ENCODE results near the gene ADCY10.
"Not testable (repeated sequence)": the region's sequence is repeated elsewhere in the genome, so short reads cannot be mapped to it uniquely, and the experiment has no call there.

ADCY10 gene

DNA sequence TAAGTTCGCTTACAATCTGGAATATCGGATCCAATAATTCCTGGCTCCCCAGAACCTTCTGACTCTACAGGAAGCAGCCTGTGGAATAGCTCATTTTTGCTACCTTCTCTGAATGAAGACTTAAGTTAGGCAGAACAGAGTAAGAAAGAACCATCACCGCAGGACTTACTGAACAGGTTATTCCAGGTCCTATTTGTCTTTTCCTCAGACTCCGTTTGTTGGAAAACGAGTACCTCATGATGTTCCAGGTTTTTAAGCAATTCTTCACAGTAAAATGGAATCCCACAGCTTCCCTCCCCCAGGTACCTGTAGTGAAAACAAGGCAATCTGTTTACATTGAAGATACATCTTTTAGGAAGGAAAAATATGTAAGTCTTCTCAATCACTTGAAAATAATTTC lies 59.8 kb downstream of the ADCY10 start:
- no peak for DNase-seq (ENCODE audit: low read depth)

DNA sequence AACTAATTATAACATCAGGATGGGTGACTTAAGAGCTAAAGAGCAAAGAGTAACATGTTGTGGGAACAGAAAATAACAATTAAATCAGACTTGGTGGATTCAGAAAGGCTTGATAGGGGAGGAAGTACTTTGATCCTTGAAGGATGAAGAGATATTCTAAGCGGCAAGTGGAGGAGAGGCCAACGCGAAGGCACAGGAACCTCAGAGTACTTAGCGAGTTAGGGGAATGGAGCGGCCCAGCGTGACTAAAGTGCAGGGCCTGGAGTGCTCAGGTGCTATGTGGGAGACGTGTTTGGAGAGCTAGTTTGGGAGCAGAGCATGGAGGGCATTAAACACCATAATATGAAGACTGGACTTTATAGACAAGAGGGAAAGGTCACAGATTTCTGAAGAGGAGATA lies 64.3 kb downstream of the ADCY10 start:
- no peak for DNase-seq (ENCODE audit: low read depth)

DNA sequence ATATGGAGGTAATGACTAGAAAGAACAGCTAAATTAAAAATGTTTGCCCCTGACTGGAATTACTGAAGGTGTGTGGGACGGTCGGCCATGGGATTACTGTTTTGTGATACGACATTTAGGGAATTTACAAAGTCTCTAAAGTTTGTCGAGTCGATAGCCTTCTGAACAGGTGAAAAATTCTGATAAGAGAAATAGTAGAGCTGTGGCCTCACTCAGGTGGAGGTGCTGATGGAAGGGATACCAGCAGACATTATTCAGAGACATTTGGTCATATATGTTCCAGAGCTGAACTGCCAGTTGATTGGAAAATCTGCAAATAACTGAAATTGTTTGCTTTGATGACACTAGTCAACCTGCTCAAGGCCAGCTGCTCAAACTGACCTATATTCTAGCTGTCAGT lies 71.1 kb downstream of the ADCY10 start:
- no peak for DNase-seq (ENCODE audit: low read depth)

DNA sequence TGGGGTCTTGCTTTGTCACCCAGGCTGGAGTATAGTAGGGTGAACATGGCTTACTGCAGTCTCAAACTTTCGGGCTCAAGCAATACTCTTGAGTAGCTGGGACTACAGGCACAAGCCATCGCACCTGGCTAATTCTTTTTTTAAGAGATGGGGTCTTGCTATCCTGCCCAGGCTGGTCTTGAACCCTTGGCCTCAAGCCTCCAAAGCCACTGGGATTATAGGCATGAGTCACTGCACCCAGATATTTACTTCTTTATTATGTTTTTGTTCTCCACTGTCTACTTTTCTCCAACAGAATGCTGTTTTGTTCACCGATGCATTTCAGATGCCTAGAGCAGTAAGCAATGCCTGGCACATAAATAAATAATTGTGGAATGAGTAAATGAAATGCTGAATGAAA lies 72.4 kb downstream of the ADCY10 start:
- no peak for DNase-seq (ENCODE audit: low read depth)

DNA sequence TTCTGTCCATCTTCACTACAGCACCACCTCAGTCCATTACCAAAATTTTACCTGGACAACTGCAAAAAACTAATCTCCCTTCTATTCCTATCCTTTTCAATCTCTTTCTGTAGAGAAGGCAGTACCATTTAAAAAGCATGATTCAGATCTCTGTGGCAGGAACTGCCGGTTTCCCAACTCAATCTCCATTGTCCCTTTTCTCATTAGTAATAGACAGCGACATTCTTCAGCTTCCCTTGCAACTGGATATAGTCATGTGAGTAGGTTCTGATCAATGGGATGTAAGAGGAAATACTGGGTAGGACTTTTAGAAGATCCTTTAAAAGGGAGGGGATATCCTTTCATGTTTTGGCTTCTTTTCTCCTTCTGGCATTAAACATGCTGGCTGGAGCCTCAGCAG lies 74.9 kb downstream of the ADCY10 start:
- no peak for DNase-seq (ENCODE audit: low read depth)

DNA sequence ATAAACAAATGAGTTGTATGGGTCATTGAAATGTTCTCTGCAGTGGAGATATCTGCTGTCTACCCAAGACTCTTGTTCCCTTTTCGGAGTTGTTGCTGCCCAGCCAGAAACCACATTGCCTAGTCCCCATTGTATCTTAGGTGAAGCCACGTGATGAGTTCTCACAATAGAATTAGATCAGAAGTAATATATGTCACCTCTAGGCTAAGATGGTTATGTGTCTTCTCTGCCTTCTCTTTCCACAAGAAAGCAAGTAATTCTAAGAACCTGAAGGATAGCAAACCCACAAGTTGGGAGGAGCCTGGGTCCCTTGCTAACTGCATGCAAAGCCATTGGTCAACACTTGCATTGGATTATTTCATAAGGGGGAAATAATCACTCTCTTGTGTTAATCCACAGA lies 76.6 kb downstream of the ADCY10 start:
- no peak for DNase-seq (ENCODE audit: low read depth)

DNA sequence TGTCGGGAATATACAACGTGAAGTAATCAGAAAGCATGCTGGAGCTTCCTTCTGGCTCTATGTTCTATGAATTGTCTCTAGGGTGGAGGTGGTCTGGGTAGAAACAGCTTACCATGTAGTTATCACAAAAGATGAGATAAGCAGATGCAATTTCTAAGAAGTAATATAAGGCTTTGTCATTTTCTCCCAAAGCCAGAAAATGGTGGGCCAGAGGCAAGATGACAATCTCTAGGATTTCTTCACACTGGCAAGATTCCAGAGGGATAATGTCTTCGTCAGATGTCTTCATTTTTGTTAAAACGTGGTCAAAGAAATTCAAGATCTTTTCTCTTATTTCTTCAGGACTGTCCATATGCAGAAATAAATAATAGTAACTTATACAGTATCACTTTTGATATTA lies 77.7 kb downstream of the ADCY10 start:
- DNase-seq (ENCODE audit: low read depth): no peak

DNA sequence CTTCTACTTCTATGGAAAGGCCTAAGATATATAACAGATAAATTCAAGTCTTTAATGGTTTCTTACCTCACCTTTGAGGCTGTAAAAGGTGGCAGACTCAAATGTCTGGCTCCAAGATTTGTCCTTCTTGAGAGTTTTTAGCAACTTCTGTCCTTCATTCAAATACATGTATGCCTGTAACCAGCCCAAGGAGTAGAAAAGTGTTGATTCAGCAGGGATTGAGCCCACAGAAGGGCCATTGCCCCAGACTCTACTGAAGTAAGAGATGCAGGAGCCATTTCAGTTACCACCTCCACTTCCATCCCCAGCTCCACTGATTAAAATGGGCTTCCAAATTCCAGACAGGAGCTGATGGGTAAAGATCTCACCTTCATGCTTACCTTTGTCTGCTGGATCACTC lies 80.0 kb downstream of the ADCY10 start:
- no peak for DNase-seq (ENCODE audit: low read depth)

DNA sequence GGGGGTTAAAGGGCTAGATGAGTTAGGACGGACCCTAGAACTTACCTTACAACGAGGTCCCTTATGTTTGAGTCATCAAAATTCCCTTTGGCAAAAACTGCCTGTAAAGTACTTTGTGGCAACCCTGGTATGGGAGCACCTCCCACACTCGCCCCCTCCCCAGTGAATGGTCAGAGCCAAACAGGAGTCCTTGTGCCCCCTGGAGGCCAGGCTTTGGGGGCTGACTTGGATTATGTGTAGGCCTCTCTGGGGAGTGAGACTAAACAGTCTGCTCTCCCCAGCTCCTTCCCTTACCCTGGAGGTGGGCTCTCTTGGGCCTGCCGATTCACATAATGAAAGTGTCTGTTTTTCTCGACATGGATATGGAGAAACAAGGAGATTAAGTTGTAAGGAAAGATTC lies 81.2 kb downstream of the ADCY10 start:
- no peak for DNase-seq (ENCODE audit: low read depth)

DNA sequence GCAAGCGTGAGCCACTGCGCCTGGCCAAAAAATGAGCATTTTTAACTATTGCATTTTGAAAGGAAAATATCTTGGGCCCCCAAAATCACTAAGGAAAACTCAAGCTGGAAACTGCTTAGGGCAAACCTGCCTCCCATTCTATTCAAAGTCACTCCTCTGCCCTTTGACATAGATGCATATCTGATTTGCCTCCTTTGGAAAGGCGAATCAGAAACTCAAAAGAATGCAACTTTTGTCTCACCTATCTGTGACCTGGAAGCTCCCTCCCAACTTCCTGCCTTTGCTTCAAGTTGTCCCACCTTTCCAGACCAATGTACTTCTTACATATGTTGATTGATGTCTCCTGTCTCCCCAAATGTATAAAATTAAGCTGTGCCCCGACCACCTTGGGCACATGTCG lies 83.3 kb downstream of the ADCY10 start:
- not testable (repeated sequence) for DNase-seq (ENCODE audit: low read depth)

DNA sequence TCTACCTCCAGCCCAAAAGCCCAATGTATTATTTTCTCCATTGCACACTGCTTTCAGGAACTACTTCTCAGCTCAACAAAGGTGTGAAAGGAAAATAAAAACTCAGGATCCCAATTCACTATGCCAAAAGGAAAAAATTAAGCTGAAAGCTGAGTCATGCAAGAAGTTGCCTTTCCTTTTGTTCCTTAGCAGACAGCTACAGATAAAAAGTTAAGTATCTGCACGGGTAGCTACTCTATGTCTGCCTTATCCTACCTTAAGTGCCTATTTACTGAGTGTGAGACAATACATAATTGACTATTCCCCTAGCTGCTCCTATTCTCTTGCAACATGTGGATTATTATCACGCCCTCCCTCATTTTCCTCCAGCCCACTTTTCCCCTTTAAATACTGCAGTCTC lies 84.1 kb downstream of the ADCY10 start:
- DNase-seq (ENCODE audit: low read depth): no peak

DNA sequence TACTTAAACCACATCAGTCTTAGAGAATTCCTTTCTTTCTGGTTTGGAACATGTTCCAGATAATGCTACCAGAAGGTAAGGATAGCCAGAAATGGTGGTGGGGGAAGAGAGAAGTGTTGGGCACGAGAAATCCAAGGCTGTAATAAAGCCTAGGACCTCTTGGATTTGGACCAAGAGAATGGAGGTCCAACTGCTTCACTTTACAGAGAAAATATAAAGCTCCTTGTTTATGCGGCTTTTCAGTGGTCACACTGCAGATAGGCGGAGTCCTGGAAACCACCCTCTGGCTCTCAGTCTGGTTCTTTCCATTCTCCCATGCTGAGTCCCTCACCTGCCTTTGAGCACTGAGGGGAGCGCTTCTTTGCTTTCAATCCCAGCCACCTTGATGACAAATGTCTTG lies 87.8 kb downstream of the ADCY10 start:
- DNase-seq (ENCODE audit: low read depth): no peak

DNA sequence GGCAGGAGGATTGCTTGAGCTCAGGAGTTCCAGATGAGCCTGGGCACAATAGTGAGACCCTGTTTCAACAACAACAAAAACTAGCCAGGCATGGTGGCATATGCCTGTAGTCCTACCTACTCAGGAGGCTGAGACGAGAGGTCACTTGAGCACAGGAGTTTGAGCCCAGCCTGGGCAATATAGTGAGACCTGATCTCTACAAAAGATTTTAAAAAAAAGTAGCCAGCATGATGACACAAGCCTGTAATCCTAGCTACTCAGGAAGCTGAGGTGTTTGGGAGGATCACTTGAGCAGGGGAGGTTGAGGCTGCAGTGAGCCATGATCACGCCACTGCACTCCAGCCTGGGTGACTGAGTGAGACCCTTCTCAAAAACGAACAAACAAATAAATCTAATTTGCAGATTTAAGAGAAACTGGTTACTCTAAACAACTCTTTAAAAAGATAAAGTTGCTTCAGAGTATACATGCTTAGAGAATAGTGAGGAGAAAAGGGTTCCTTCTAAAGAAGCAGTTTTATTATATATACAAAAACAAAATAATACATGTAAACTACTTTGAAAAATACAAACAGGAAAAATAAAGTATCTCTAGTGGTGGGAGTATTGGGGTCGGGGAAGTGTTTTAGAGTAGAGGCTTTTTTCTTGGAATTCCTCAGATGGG lies 88.4 kb downstream of the ADCY10 start:
- no peak for DNase-seq (ENCODE audit: low read depth)

DNA sequence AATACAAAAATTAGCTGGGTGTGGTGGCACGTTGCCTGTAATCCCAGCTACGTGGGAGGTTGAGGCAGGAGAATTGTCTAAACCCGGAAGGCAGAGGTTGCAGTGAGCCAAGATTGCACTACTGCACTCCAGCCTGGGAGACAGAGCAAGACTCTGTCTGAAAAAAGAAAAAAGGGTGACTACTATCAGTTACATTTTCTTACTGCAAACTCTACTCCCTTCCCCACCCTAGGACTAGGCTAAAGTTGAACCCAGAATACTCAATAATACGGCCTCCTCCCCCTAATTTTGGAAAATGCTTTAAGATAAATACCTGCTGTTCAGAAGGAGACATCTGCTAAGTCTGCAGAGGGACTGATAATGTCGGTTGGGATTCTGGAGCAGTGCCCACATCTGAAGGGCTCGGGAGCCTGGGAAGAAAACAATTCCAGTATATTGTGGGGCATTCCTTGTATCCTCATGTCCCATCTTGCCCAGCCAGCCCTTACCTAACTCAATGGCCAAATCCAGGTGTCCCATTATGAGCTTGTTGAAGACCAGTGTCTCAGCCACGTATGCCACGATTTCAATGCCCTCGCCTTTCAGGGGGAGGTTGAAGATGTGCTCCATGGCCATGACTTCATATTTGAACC lies 89.7 kb downstream of the ADCY10 start:
- no peak for DNase-seq (ENCODE audit: low read depth)

DNA sequence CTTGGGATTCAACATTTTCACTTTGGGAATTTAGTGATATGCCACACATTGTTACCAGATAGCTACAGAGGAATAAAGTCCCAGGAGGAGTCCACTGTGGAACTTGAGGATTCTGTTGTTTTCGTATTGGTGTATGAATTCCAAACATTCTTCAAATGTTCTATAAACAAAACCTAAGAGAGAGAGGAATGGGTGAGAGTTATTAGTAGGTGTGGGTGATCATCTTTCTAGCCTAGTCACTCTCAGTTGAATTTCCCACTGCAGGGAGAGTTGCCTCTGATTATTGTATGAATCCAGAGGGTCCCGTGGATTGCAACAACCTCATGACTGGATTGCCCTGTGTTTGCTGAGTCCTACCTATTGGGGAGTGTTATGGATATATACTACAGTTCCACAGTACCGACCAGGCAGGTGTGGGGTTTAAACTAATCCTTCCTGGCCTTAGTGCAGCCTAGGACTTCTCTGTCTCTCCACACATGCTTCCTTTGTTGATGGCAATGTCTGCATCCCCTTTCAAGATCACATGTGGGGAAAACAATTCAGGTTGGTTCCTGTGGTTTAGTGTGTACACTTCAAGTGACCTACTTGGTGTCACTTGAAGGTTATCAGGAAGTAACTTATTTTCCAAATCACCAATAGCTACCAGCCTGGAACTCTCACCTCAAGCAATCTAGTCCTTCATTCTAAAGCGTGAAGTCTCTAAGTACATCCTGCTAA lies 91.8 kb downstream of the ADCY10 start:
- no peak for DNase-seq (ENCODE audit: low read depth)

DNA sequence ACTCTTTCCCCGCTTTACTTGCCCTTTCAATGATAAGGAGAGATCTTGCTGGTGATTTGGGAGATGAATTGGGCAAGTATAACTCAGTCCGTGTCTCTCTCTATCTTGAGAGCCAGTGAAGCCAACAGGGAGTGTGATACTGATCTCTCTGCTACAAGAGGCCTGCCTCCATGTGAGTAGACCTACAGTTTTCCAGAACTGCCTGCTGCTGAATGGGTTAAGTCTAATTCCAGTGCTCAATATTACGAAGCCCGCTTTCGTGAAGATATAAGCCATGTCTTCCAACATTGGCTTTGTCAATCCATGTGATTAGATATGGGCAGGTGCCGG lies 92.6 kb downstream of the ADCY10 start:
- DNase-seq (ENCODE audit: low read depth): no peak

DNA sequence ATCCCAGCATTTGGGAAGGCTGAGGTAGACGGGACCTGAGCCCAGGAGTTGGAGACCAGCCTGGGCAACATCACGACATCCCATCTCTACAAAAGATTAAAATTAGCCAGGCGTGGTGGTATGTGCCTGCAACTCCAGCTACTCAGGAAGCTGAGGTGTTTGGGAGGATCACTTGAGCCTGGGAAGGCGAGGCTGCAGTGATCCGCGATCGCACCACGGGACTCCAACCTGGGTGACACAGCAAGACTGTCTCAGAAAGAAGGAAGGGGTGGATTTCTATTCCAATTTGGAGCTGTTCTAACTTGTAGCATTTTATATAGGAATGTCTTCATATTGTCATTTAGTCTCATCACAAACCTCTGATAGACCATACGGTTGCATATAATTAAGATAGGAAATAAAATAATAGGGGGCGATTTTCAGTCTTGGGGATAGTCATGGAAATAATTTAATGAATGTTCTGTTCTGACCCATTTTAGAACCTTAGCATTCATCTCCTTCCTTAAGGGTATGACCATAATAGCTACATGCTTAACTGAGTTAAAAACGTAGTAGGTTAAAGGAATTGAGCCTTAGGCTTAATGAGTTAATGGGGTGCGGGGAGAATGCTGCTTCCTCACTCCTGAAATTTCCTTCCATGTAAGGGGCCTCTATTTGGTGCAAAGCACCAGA lies 93.1 kb downstream of the ADCY10 start:
- no peak for DNase-seq (ENCODE audit: low read depth)

DNA sequence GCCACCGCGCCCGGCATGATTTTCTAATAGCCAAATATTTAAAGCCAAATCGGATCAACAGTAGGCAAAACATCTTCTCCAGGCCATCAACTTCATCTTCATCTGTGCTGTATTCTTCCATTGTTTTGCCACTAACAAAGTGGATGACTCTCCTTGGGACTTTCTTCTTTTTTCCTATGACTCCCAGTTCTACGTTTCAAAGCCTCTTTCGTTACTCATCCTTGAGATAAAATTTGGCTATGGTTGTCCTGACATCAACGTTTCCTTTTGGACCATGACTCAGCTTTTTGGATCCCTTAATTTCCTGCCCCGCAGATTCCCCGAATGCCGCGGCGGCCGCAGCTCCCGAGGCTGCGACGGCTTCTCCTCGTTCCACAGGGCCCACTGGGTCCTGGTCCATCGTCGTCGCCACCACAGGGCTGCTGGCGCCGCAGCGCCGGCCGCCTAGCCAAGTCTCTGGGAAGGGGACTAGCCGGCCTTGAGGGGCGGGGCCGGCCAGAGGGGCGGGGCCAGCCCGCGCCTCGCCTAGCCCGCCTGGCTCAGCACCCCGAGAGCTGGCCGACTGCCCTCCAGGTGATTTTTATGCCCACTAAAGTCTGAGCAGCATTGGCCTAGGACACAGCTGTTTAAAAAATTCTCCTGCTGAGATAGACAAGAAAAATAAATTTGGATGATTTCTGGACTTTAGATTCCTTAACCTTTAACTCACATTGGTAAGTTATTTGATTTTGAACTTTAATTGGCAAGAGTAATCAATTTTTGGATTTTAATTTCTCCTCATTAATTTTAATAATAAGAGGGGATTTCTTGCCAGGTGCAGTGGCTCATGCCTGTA lies 93.9 kb downstream of the ADCY10 start:
- no peak for DNase-seq (ENCODE audit: low read depth)

DNA sequence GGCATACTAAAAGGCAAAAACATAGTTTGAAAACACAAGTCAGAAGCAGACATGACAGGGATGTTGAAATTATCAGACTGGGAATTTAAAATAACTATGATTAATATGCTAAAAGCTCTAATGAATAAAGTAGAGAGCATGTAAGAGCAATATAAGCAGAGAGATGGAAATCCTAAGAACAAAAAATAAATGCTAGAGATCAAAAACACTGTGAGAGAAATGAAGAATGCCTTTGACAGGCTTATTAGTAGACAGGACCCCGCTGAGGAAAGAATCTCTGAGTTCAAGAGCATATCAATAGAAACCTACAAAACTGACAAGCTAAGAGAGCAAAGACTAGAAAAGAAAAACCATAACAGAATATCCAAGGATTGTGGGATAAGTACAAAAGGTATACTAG lies 98.3 kb downstream of the ADCY10 start:
- DNase-seq (ENCODE audit: low read depth): no peak

DNA sequence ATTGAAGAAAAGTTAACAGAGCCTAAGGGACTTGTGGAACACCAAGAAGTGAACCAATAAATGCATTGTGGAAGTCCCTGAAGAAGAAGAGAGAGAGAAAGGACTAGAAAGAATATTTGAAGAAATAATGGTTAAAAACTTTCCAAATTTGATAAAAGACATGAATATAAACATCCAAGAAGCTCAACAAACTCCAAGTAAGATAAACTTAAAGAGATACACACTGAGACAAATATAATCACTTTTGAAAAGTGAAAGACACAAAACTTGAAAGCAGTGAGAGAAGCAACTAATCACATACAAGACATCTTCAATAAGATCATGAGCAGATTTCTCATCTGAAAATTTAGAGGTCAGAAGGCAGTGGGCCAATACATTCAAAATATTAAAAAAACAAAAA lies 101.0 kb downstream of the ADCY10 start:
- no peak for DNase-seq (ENCODE audit: low read depth)

DNA sequence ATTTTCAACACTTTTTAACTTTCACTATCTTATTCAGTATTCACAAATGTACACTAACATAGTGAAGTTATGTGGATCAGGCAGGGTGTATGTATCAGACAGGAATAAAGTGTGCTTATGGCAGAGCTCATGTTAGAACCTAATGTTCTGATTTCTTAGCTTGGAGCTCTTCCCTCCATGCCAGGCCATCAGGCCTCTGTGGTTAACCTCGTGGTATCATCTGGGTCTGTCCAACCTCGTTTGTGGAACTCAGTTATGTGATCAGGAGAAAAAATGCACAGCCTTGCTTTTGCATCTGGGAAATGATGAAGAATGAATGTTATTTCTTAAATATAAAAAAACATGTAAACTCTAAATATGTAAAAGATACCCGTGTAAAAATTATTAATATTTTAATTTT lies 105.2 kb downstream of the ADCY10 start:
- DNase-seq (ENCODE audit: low read depth): no peak

DNA sequence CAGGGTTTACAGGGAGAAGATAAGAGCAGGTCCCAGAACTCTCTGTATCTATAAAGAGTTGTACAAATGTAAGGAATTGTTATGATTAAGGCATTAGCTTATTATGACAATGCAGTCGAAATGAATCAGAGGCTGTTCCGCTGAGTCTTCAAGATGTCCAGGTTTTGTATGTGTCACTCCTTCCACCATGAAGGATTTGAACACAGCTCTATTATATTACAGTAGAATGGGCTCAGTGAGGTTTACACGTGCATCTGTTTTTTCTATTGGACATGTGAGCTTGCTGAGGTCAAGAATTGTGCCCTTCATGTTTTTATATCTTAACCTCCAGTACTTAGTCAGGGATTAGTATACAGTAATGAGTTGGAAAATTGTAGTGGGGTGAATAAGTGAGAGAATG lies 105.8 kb downstream of the ADCY10 start:
- no peak for DNase-seq (ENCODE audit: low read depth)
